Progenitor cell of endocrine pancreas (in vitro differentiated cells): ENCODE results near the gene TRAF7. TPM values are rescaled to one million over a fixed set of nuclear protein-coding genes. Genes with fewer than 3 reads are reported as not detected.
A peak's percentile ranks its signal among the peaks of the same experiment; 100 is the strongest.
"Not testable (repeated sequence)": the region's sequence is repeated elsewhere in the genome, so short reads cannot be mapped to it uniquely, and the experiment has no call there.

Source experiments
- DNase-seq: peaks from one replicate; pipeline ENCODE4 v3.0.0; 2021; ENCODE audit warnings: low spot score; ENCODE audit not compliant: unreplicated experiment
- H3K27ac Mint-ChIP-seq: 2 replicates; pipeline ENCODE4 v1.8.0; 2021; ENCODE audit warnings: mild to moderate bottlenecking, moderate library complexity, mixed read lengths
- H3K27me3 Mint-ChIP-seq: 2 replicates; pipeline ENCODE4 v1.8.0; 2021; ENCODE audit warnings: mixed read lengths
- H3K36me3 Mint-ChIP-seq: 2 replicates; pipeline ENCODE4 v1.8.0; 2022; ENCODE audit warnings: mixed read lengths; ENCODE audit not compliant: insufficient read depth
- H3K4me1 Mint-ChIP-seq: 2 replicates; pipeline ENCODE4 v1.8.0; 2021; ENCODE audit warnings: low read depth, mixed read lengths
- H3K4me3 Mint-ChIP-seq: 2 replicates; pipeline ENCODE4 v1.8.0; 2021; ENCODE audit warnings: low read depth, mild to moderate bottlenecking, moderate library complexity, mixed read lengths
- H3K9me3 Mint-ChIP-seq: 2 replicates; pipeline ENCODE4 v1.8.0; 2021; ENCODE audit warnings: low read depth, mixed read lengths
- CTCF ChIP-seq: fragments of 200-600 bp; sonication (generic); IDR thresholded peaks from one replicate; pipeline ENCODE4 v1.5.0; 2021; ENCODE audit warnings: antibody characterized with exemption, mild to moderate bottlenecking; ENCODE audit not compliant: unreplicated experiment
- total RNA-seq: library from RNA; stranded (reverse); gene quantifications from 2 replicates; pipeline ENCODE4 v1.2.1, GENCODE V29; 2021

Gene TRAF7
- total RNA-seq, 1 donor from 2014 or later, result 85.2 TPM

GRCh38 chr16:2121853-2122252 lies 33.7 kb upstream of the TRAF7 start:
- H3K9me3 Mint-ChIP-seq, result no peaks in the 10 kb centered on the region
- H3K27ac Mint-ChIP-seq, result no peak overlapping the region
- peaks cover 3% of the 10 kb centered on the region for H3K4me1 Mint-ChIP-seq
- H3K4me3 Mint-ChIP-seq, result no peak overlapping the region
- DNase-seq, result no peak
- H3K36me3 Mint-ChIP-seq, result no peaks in the 10 kb centered on the region
- H3K27me3 Mint-ChIP-seq, result no peaks in the 10 kb centered on the region
- no peak for TF ChIP-seq CTCF

- Mint-ChIP-seq H3K36me3 (no peaks in the 10 kb centered on the region), H3K27ac (peak overlapping the region; percentile 37), H3K9me3 (no peaks in the 10 kb centered on the region), H3K4me1 (peaks cover 3% of the 10 kb centered on the region), H3K27me3 (no peaks in the 10 kb centered on the region), H3K4me3 (no peak overlapping the region)
- no peak for DNase-seq
- TF ChIP-seq CTCF, result no peak
Measured at GRCh38 chr16:2122429-2122828, 33.2 kb upstream of the TRAF7 start.

- H3K27me3 Mint-ChIP-seq, H3K4me3 Mint-ChIP-seq: not testable (repeated sequence)
Measured at GRCh38 chr16:2122934-2123683, 32.5 kb upstream of the TRAF7 start.

GRCh38 chr16:2123706-2124376 lies 31.7 kb upstream of the TRAF7 start:
- not testable (repeated sequence) for H3K4me3 Mint-ChIP-seq, H3K27me3 Mint-ChIP-seq, H3K36me3 Mint-ChIP-seq, H3K9me3 Mint-ChIP-seq, DNase-seq, H3K27ac Mint-ChIP-seq, H3K4me1 Mint-ChIP-seq

More at GRCh38 chr16:2122934-2123683, 32.5 kb upstream of the TRAF7 start:
- not testable (repeated sequence) for H3K27ac Mint-ChIP-seq, H3K4me1 Mint-ChIP-seq, H3K36me3 Mint-ChIP-seq, H3K9me3 Mint-ChIP-seq, DNase-seq

GRCh38 chr16:2124377-2124693 lies 31.2 kb upstream of the TRAF7 start:
- H3K27ac Mint-ChIP-seq, H3K4me1 Mint-ChIP-seq, H3K27me3 Mint-ChIP-seq, H3K9me3 Mint-ChIP-seq, DNase-seq, H3K4me3 Mint-ChIP-seq, H3K36me3 Mint-ChIP-seq: not testable (repeated sequence)

GRCh38 chr16:2124694-2125444 lies 30.7 kb upstream of the TRAF7 start:
- H3K27me3 Mint-ChIP-seq, H3K4me1 Mint-ChIP-seq, H3K4me3 Mint-ChIP-seq, H3K27ac Mint-ChIP-seq, H3K9me3 Mint-ChIP-seq, H3K36me3 Mint-ChIP-seq, DNase-seq: not testable (repeated sequence)

GRCh38 chr16:2125609-2126008 lies 30.0 kb upstream of the TRAF7 start:
- DNase-seq, H3K4me3 Mint-ChIP-seq, H3K4me1 Mint-ChIP-seq, H3K9me3 Mint-ChIP-seq, H3K27me3 Mint-ChIP-seq, H3K36me3 Mint-ChIP-seq: not testable (repeated sequence)
- H3K27ac Mint-ChIP-seq, result peak overlapping the region; percentile 41

- H3K9me3 Mint-ChIP-seq, DNase-seq, H3K4me3 Mint-ChIP-seq, H3K27me3 Mint-ChIP-seq, H3K36me3 Mint-ChIP-seq, H3K27ac Mint-ChIP-seq, H3K4me1 Mint-ChIP-seq: not testable (repeated sequence)
Measured at GRCh38 chr16:2126161-2126743, 29.3 kb upstream of the TRAF7 start.

GRCh38 chr16:2126928-2127556 lies 28.5 kb upstream of the TRAF7 start:
- not testable (repeated sequence) for H3K27ac Mint-ChIP-seq, H3K36me3 Mint-ChIP-seq, DNase-seq, H3K27me3 Mint-ChIP-seq, H3K4me1 Mint-ChIP-seq, H3K9me3 Mint-ChIP-seq, H3K4me3 Mint-ChIP-seq

GRCh38 chr16:2127630-2128280 lies 27.8 kb upstream of the TRAF7 start:
- H3K4me1 Mint-ChIP-seq, DNase-seq: not testable (repeated sequence)

More at GRCh38 chr16:2127630-2128280, 27.8 kb upstream of the TRAF7 start:
- H3K27me3 Mint-ChIP-seq, H3K27ac Mint-ChIP-seq, H3K36me3 Mint-ChIP-seq, H3K9me3 Mint-ChIP-seq, H3K4me3 Mint-ChIP-seq: not testable (repeated sequence)
